ENCODE data around the gene KANK2. TPM values are rescaled to one million over a fixed set of nuclear protein-coding genes. Genes with fewer than 3 reads are reported as not detected.

KANK2 gene
- polyA plus RNA-seq, 1 of the 3 experiments (the other 2 are of a cell fraction), result 92.4 TPM

GRCh38 chr19:11238041-11238440 lies 40.7 kb upstream of the KANK2 start (continued):
- no peak for TF ChIP-seq USF2 (IDR thresholded peaks at IDR 0.05; ENCODE audit: borderline replicate concordance, low read depth, low read length)
- TF ChIP-seq SMC3 (IDR thresholded peaks at IDR 0.05; ENCODE audit: low read depth, low read length), result no peak
- no peak for TF ChIP-seq IRF3 (IDR thresholded peaks at IDR 0.05; ENCODE audit: low read depth, low read length)
- TF ChIP-seq RAD21 (IDR thresholded peaks at IDR 0.05; ENCODE audit: low read length), result no peak
- TF ChIP-seq MEF2A (IDR thresholded peaks at IDR 0.05; ENCODE audit: borderline replicate concordance, low read depth), result no peak

- no peaks in the 10 kb centered on the region for H3K9me3 ChIP-seq
- ChIA-PET CTCF (interaction anchor here (1.0 kb wide), 1 partner anchor 8 kb away, joined by 3 read pairs; no protein-coding TSS in a partner anchor), POLR2A (no interaction called here)
- TF ChIP-seq FOSL2 (IDR thresholded peaks at IDR 0.05; ENCODE audit: borderline replicate concordance, low read depth) (no peak), REST (IDR thresholded peaks at IDR 0.05; ENCODE audit: low read depth, low read length) (no peak), RAD21 (IDR thresholded peaks at IDR 0.05; ENCODE audit: low read length) (no peak), YY1 (IDR thresholded peaks at IDR 0.05; ENCODE audit: low read depth) (no peak), FOXM1 (IDR thresholded peaks at IDR 0.05; ENCODE audit: low read depth) (no peak), EP300 (IDR thresholded peaks at IDR 0.05; ENCODE audit: borderline replicate concordance in 1 of 2, low read depth in 1 of 2, low read length in 1 of 2) (no peak), RFX5 (IDR thresholded peaks at IDR 0.05; ENCODE audit: low read length) (no peak), ELF1 (IDR thresholded peaks at IDR 0.05) (no peak), NRF1 (IDR thresholded peaks at IDR 0.05; ENCODE audit: low read depth, low read length) (no peak), MXI1 (IDR thresholded peaks at IDR 0.05; ENCODE audit: low read depth, low read length) (no peak), IRF3 (IDR thresholded peaks at IDR 0.05; ENCODE audit: low read depth, low read length) (no peak)
- H3K4me3 ChIP-seq (ENCODE audit: low read depth in 2 of 2, low read length in 1 of 2), result no peak overlapping the region
- WGBS (ENCODE audit: low lambda C conversion rate), result 92% methylated on average over 15 of the region's 15 CpGs
- H3K27me3 ChIP-seq (ENCODE audit: insufficient read depth), result no peaks in the 10 kb centered on the region
- no peak overlapping the region for H3K4me2 ChIP-seq
- H3F3A ChIP-seq (replicated peaks; ENCODE audit: insufficient read depth), result no peaks in the 10 kb centered on the region
- peaks cover 0 to 8% of the 10 kb centered on the region in 2 experiments for H3K36me3 ChIP-seq (replicated peaks in 1 of 2; ENCODE audit: control insufficient read depth in 1 of 2, insufficient read depth in 2 of 2, low read length in 1 of 2)
- no peaks in the 10 kb centered on the region for H3K9me2 ChIP-seq
- H3K79me2 ChIP-seq (ENCODE audit: insufficient read depth), result no peaks in the 10 kb centered on the region
- DNase-seq, result no peak
- H3K4me1 ChIP-seq (ENCODE audit: control insufficient read depth in 1 of 2, insufficient read depth in 2 of 2, low read depth in 1 of 2, low read length in 1 of 2), result no peaks in the 10 kb centered on the region
- H2AFZ ChIP-seq (ENCODE audit: low read depth), result no peak overlapping the region
- H4K20me1 ChIP-seq (ENCODE audit: insufficient read depth), result no peaks in the 10 kb centered on the region
- H3K9ac ChIP-seq, result no peak overlapping the region
- H3K27ac ChIP-seq (ENCODE audit: low read depth in 2 of 2, low read length in 1 of 2), result no peak overlapping the region
Measured at GRCh38 chr19:11237321-11237720, 40.0 kb upstream of the KANK2 start.

Data from SK-N-SH (cell line).